HAP-1 (cell line): ENCODE measurements around the gene GJC2.

ENCODE experiments used
- DNase-seq, 2 experiments: peaks; one replicate each; pipeline ENCODE4 v3.0.0-alpha.2; 2016 to 2020; ENCODE audit warnings: low spot score in 2 of 2
- H3K27me3 ChIP-seq: fragments of 250-450 bp; sonication (Bioruptor Pico); 2 replicates; pipeline ENCODE4 v1.5.1; 2020; ENCODE audit warnings: low read depth, mild to moderate bottlenecking, moderate library complexity
- H3K36me3 ChIP-seq: fragments of 250-450 bp; sonication (Bioruptor Pico); replicated peaks from 2 replicates; pipeline ENCODE4 v1.5.1; 2020; ENCODE audit warnings: mild to moderate bottlenecking
- H3K4me1 ChIP-seq: fragments of 250-450 bp; sonication (Bioruptor Pico); 2 replicates; pipeline ENCODE4 v1.5.1; 2020; ENCODE audit warnings: mild to moderate bottlenecking
- H3K4me3 ChIP-seq: fragments of 250-450 bp; sonication (Bioruptor Pico); 2 replicates; pipeline ENCODE4 v1.5.1; 2020; ENCODE audit warnings: mild to moderate bottlenecking, moderate library complexity
- H3K9me3 ChIP-seq: fragments of 250-450 bp; sonication (Bioruptor Pico); 2 replicates; pipeline ENCODE4 v1.5.1; 2020; ENCODE audit warnings: mild to moderate bottlenecking, moderate library complexity
- in situ Hi-C: fragments of 300-500 bp; cut with MboI; formaldehyde crosslinking; loops from 3 replicates; pipeline ENCODE4 v1.14.3; 2020; ENCODE audit warnings: low sequenced_read_pairs, inconsistent platforms, mixed read lengths

GJC2 gene

GRCh38 chr1:228125185-228125584 lies 24.5 kb upstream of the GJC2 start:
- H3K9me3 ChIP-seq = no peaks in the 10 kb centered on the region
- no peak overlapping the region for H3K4me3 ChIP-seq
- H3K27me3 ChIP-seq = 0 out of 2 replicates have a peak, but pooled peaks cover 2% of the 10 kb centered on the region
- H3K36me3 ChIP-seq = no peaks in the 10 kb centered on the region
- no peak for DNase-seq
- no peaks in the 10 kb centered on the region for H3K4me1 ChIP-seq
- in situ Hi-C loops = no loop called here

DNA sequence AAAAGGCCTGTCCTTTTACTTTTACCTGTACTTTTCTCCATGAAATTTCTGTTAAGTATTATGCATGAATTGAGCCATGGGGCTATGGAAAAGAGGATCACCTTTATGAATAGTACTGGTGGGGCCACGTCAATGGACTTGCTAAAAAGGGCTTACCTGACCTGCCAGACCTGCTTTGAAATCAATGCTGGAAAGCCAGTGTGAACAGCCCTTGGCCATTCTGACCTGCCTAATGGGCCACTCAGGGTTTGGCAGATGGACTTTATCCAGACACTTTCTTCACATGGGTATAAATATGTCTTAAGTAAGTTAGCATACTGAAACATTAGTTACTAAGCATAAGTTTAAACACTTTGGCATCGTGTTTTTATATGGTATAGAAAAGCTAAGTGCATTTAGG lies 18.0 kb upstream of the GJC2 start:
- Histone ChIP-seq H3K27me3 (peaks cover 8% of the 10 kb centered on the region), H3K4me1 (no peaks in the 10 kb centered on the region), H3K36me3 (no peaks in the 10 kb centered on the region), H3K4me3 (no peak overlapping the region), H3K9me3 (no peaks in the 10 kb centered on the region)
- no peak for DNase-seq
- in situ Hi-C loops = loop anchor here (10.0 kb wide), 1 partner anchor 323 kb away; a partner anchor contains a TSS

GRCh38 chr1:228134591-228134990 lies 15.1 kb upstream of the GJC2 start:
- Histone ChIP-seq H3K27me3 (peaks cover 8% of the 10 kb centered on the region), H3K4me3 (no peak overlapping the region), H3K9me3 (no peaks in the 10 kb centered on the region), H3K36me3 (no peaks in the 10 kb centered on the region), H3K4me1 (0 out of 2 replicates have a peak, but pooled peaks cover 3% of the 10 kb centered on the region)
- DNase-seq = no peak
- in situ Hi-C loops = loop anchor here (10.0 kb wide), 1 partner anchor 320 kb away; a partner anchor contains a TSS

- Histone ChIP-seq H3K9me3 (no peaks in the 10 kb centered on the region), H3K4me1 (peaks cover 7% of the 10 kb centered on the region), H3K36me3 (peaks cover 9% of the 10 kb centered on the region), H3K4me3 (no peak overlapping the region), H3K27me3 (peaks cover 8% of the 10 kb centered on the region)
- in situ Hi-C loops = loop anchor here (10.0 kb wide), 1 partner anchor 318 kb away; a partner anchor contains a TSS
- DNase-seq = no peak
Measured at GRCh38 chr1:228136901-228137300, 12.8 kb upstream of the GJC2 start.

- Histone ChIP-seq H3K36me3 (peaks cover 13% of the 10 kb centered on the region), H3K4me1 (peaks cover 8% of the 10 kb centered on the region), H3K9me3 (no peaks in the 10 kb centered on the region), H3K4me3 (peak overlapping the region; percentile 98), H3K27me3 (peaks cover 8% of the 10 kb centered on the region)
- in situ Hi-C loops = loop anchor here (10.0 kb wide), 1 partner anchor 315 kb away; a partner anchor contains a TSS
- no peak for DNase-seq
Measured at GRCh38 chr1:228139406-228139930, 10.3 kb upstream of the GJC2 start.

GRCh38 chr1:228139931-228140723 lies 9.6 kb upstream of the GJC2 start, which contains the start of gene GUK1:
Gene GUK1, plus strand, starts transcription at chr1:228140279. Its CDS starts 24 bp downstream, at chr1:228140303.
- Histone ChIP-seq H3K27me3 (peaks cover 8% of the 10 kb centered on the region; the same call in 1 of the 2 replicates), H3K36me3 (peaks cover 13% of the 10 kb centered on the region), H3K4me3 (peak within 1 kb of the TSS; percentile 98), H3K9me3 (no peaks in the 10 kb centered on the region), H3K4me1 (peaks cover 8% of the 10 kb centered on the region)
- in situ Hi-C loops = loop anchor here (10.0 kb wide), 1 partner anchor 315 kb away; a partner anchor contains a TSS
- peak; percentile 99 to 100 for DNase-seq

DNA sequence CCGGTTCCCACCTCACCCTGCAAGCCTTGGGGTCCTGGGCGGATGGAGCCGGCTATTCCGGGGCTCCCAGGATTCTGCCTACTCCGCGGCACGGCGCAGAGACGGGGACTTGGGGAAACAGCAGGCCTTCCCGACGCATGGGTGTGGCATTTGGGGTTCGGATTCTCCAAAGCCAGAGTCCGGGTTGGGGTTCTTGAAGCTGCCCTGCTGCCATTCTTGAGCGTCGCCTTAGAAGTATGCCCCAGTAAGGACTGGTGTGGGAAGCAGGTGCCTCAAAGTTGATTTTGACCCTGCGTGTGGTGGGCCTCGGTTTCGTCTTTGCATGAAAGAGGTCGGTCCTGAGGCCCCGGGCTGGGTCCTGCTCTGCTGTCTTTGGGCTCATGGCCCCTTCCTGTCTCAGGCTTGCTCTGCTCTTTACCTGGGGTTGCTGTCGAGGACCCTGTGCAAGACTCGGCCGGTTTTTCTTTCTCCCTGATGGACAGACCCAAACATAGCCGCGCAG lies 9.0 kb upstream of the GJC2 start:
- Histone ChIP-seq H3K36me3 (peaks cover 17% of the 10 kb centered on the region), H3K27me3 (peaks cover 6% of the 10 kb centered on the region; the same call in 1 of the 2 replicates), H3K9me3 (no peaks in the 10 kb centered on the region), H3K4me1 (peaks cover 8% of the 10 kb centered on the region), H3K4me3 (peak overlapping the region; percentile 98)
- in situ Hi-C loops = no loop called here
- DNase-seq = no peak

DNA sequence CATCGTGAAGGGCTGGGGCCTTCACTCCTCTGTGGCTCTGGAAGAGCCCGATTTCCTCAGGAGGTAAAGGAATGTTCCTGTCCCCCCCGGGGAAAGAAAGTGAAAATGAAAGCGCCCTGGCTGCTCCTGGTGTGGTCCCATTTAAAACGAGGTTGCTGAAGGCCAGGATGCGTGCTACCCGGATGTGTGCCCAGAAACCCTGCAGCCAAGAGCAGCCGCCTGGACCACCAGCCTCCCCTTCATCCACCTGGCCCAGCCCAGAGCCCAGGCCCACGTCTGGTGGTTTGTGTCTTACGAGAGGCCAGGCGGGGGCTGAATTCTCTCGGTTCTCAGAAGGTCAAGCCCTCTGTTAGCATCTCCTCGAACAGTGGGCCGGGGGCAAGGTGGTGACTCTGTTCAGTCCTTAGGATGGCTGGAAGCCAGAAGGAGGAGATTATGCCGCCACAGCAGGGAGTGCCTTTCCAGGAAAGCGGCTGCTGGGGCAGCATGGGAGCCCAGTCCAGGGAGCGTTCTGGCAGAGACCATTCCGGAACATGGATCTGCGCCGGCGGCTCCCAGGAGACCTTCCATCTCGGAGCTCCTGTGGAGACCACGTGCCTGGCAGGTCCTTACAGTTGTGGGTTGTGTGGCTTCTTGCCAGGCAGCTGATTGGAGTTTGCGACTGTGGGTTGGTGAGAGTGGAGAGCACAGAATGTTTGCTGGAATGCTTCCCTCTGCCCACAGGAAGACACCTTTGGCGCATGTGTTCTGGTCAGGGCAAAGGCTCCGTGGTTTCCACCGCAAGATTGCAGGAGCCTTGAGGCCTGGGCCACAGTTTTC lies 8.3 kb upstream of the GJC2 start:
- H3K27me3 ChIP-seq = peaks cover 2% of the 10 kb centered on the region; the same call in 1 of the 2 replicates
- no peaks in the 10 kb centered on the region for H3K9me3 ChIP-seq
- in situ Hi-C loops = no loop called here
- peaks cover 17% of the 10 kb centered on the region for H3K36me3 ChIP-seq
- peak in 1 of 2 experiments; percentile 45 for DNase-seq
- peak overlapping the region; percentile 98 for H3K4me3 ChIP-seq
- H3K4me1 ChIP-seq = peaks cover 8% of the 10 kb centered on the region

- Histone ChIP-seq H3K36me3 (peaks cover 20% of the 10 kb centered on the region), H3K4me3 (peak overlapping the region; percentile 98), H3K4me1 (peaks cover 8% of the 10 kb centered on the region), H3K9me3 (no peaks in the 10 kb centered on the region), H3K27me3 (no peaks in the 10 kb centered on the region; the same call in 1 of the 2 replicates)
- in situ Hi-C loops = no loop called here
- DNase-seq = no peak
Measured at GRCh38 chr1:228142155-228142691, 7.5 kb upstream of the GJC2 start.

DNA sequence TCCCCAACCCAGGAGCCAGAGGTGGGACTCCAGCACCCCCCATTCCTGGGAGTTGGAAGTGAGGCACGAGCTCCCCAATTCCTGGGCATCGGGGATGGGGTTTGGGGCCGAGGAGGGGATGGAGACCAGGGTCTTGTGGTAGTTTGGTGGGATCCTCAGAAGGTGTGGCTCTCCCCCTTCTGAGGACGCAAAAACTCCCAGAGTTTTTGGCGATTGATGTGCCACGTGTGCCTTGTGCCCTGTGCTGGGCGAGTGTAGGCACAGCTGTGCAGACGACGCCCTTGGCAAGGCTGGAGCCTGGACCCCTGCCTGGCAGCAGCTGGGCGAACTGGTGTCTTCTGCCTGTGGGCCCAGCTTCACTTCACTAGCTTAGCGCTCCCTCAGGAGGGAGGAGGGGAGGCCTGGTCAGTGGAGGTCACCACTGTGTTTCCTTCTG lies 7.0 kb upstream of the GJC2 start:
- Histone ChIP-seq H3K27me3 (no peaks in the 10 kb centered on the region; the same call in 1 of the 2 replicates), H3K4me3 (no peak overlapping the region), H3K9me3 (no peaks in the 10 kb centered on the region), H3K36me3 (peaks cover 24% of the 10 kb centered on the region), H3K4me1 (peaks cover 8% of the 10 kb centered on the region)
- no peak for DNase-seq
- in situ Hi-C loops = no loop called here

GRCh38 chr1:228143480-228144192 lies 6.1 kb upstream of the GJC2 start:
- no peaks in the 10 kb centered on the region for H3K9me3 ChIP-seq
- peaks cover 26% of the 10 kb centered on the region for H3K36me3 ChIP-seq
- in situ Hi-C loops = no loop called here
- H3K4me1 ChIP-seq = peaks cover 8% of the 10 kb centered on the region
- no peaks in the 10 kb centered on the region for H3K27me3 ChIP-seq
- no peak for DNase-seq
- H3K4me3 ChIP-seq = no peak overlapping the region

- H3K27me3 ChIP-seq = no peaks in the 10 kb centered on the region
- no peak overlapping the region for H3K4me3 ChIP-seq
- H3K9me3 ChIP-seq = no peaks in the 10 kb centered on the region
- in situ Hi-C loops = no loop called here
- H3K4me1 ChIP-seq = peaks cover 6% of the 10 kb centered on the region
- peaks cover 29% of the 10 kb centered on the region for H3K36me3 ChIP-seq
- DNase-seq = peak in 1 of 2 experiments; percentile 15
Measured at GRCh38 chr1:228144193-228144992, 5.3 kb upstream of the GJC2 start.
